Fibroblast of lung (primary cell): ENCODE results near the gene VIPR2. TPM values are rescaled to one million over a fixed set of nuclear protein-coding genes. Genes with fewer than 3 reads are reported as not detected.

Experiments used
- DNase-seq, 2 donors: peaks; one replicate each; pipeline versions ENCODE4 v3.0.0 to v3.0.0-alpha.2; 2010; ENCODE audit warnings: low read depth in 2 of 2
- H2AFZ ChIP-seq: 2 replicates; pipeline ENCODE4 v1.5.1; 2012; ENCODE audit warnings: low read length, control low read depth, inconsistent platforms
- H3K27ac ChIP-seq: 2 replicates; pipeline ENCODE4 v1.5.1; 2011; ENCODE audit warnings: low read length, control low read depth; ENCODE audit not compliant: insufficient read depth
- H3K27me3 ChIP-seq: 2 replicates; pipeline ENCODE4 v1.5.1; 2011; ENCODE audit warnings: mild to moderate bottlenecking, low read length; ENCODE audit not compliant: control insufficient read depth, insufficient read depth
- H3K36me3 ChIP-seq: 2 replicates; pipeline ENCODE4 v1.5.1; 2011; ENCODE audit warnings: low read length; ENCODE audit not compliant: control insufficient read depth, insufficient read depth
- H3K4me1 ChIP-seq: 2 replicates; pipeline ENCODE4 v1.5.1; 2011; ENCODE audit warnings: low read length; ENCODE audit not compliant: control insufficient read depth, insufficient read depth; ENCODE audit errors: extremely low read depth
- H3K4me2 ChIP-seq: 2 replicates; pipeline ENCODE4 v1.5.1; 2011; ENCODE audit warnings: low read length, control low read depth; ENCODE audit not compliant: insufficient read depth; ENCODE audit errors: extremely low read depth
- H3K4me3 ChIP-seq, 4 experiments: fragments of 200-600 bp in 1 of 4; sonication (generic) in 1 of 4; replicated peaks in 1 of 4; 2 replicates each; pipeline ENCODE4 v1.5.1; 2011 to 2016; ENCODE audit warnings: low read length in 4 of 4, low read depth in 3 of 4, mild to moderate bottlenecking in 3 of 4, control low read depth in 2 of 4, inconsistent platforms in 1 of 4, mixed read lengths in 1 of 4; ENCODE audit not compliant: insufficient read depth in 1 of 4; ENCODE audit errors: control extremely low read depth in 1 of 4
- H3K79me2 ChIP-seq: 2 replicates; pipeline ENCODE4 v1.5.1; 2012; ENCODE audit warnings: mild to moderate bottlenecking, low read length, inconsistent platforms; ENCODE audit not compliant: control insufficient read depth, insufficient read depth
- H3K9ac ChIP-seq: 2 replicates; pipeline ENCODE4 v1.5.1; 2011; ENCODE audit warnings: mild to moderate bottlenecking, low read length, control low read depth; ENCODE audit not compliant: insufficient read depth
- H3K9me3 ChIP-seq: 2 replicates; pipeline ENCODE4 v1.5.1; 2012; ENCODE audit warnings: low read depth, low read length; ENCODE audit not compliant: control insufficient read depth, insufficient read depth
- H4K20me1 ChIP-seq: 2 replicates; pipeline ENCODE4 v1.5.1; 2011; ENCODE audit warnings: low read length; ENCODE audit not compliant: control insufficient read depth, insufficient read depth; ENCODE audit errors: extremely low read depth
- CTCF ChIP-seq, 2 donors: IDR thresholded peaks in 1 of 2; conservative IDR thresholded peaks in 1 of 2; 1 replicate in 1 of 2; 2 replicates in 1 of 2; pipeline ENCODE4 v1.5.1; 2011 to 2012; ENCODE audit warnings: low read length in 2 of 2, control low read depth in 1 of 2, inconsistent platforms in 1 of 2, low read depth in 1 of 2, mild to moderate bottlenecking in 1 of 2
- EZH2 ChIP-seq: IDR thresholded peaks from 2 replicates; pipeline ENCODE4 v1.5.1; 2012; ENCODE audit warnings: low read length, control low read depth, mild to moderate bottlenecking; ENCODE audit errors: missing control alignments
- polyA plus RNA-seq, 2 donors: library from polyadenylated mRNA; depleted of rRNA in 1 of 2; stranded (reverse) in 1 of 2; unstranded in 1 of 2; fragments of >200 nt; gene quantifications; 2 replicates each; pipeline ENCODE4 v1.2.1, GENCODE V29; 2011 to 2012; ENCODE audit warnings: missing spikeins in 1 of 2
- total RNA-seq: library from RNA; depleted of rRNA; stranded (reverse); fragments of >200 nt; gene quantifications from 2 replicates; pipeline ENCODE4 v1.2.1, GENCODE V29; 2014

Gene VIPR2
- total and polyA plus RNA-seq, 2 donors (not counting 1 experiment from before 2014, with no cell fraction given), result not detected

GRCh38 chr7:159075563-159076238, 69.0 kb downstream of the VIPR2 start:
- no peaks in the 10 kb centered on the region for H3K36me3 ChIP-seq
- no peaks in the 10 kb centered on the region for H3K4me1 ChIP-seq
- no peaks in the 10 kb centered on the region for H4K20me1 ChIP-seq
- H3K27ac ChIP-seq, result no peak overlapping the region
- H3K4me2 ChIP-seq, result no peak overlapping the region
- H3K4me3 ChIP-seq, result no peak overlapping the region
- no peak overlapping the region for H2AFZ ChIP-seq
- no peak for DNase-seq
- TF ChIP-seq EZH2 (no peak), CTCF (conservative IDR thresholded peaks at IDR 0.05 in 1 of 2, IDR thresholded peaks at IDR 0.05 in 1 of 2; ENCODE audit: low read depth in 1 of 2, low read length in 2 of 2) (no peak)
- no peaks in the 10 kb centered on the region for H3K79me2 ChIP-seq
- H3K9ac ChIP-seq, result no peak overlapping the region
- no peaks in the 10 kb centered on the region for H3K27me3 ChIP-seq
- H3K9me3 ChIP-seq, result no peaks in the 10 kb centered on the region

GRCh38 chr7:159071260-159071659, 73.4 kb downstream of the VIPR2 start:
- no peak for TF ChIP-seq EZH2
- H4K20me1 ChIP-seq, result no peaks in the 10 kb centered on the region
- H3K27ac ChIP-seq, result no peak overlapping the region
- H3K4me3 ChIP-seq, result no peak overlapping the region
- H3K9me3 ChIP-seq, result no peaks in the 10 kb centered on the region
- no peaks in the 10 kb centered on the region for H3K36me3 ChIP-seq
- DNase-seq, result no peak
- no peak overlapping the region for H2AFZ ChIP-seq
- H3K4me1 ChIP-seq, result no peaks in the 10 kb centered on the region
- no peak overlapping the region for H3K9ac ChIP-seq
- H3K79me2 ChIP-seq, result no peaks in the 10 kb centered on the region
- no peaks in the 10 kb centered on the region for H3K27me3 ChIP-seq
- H3K4me2 ChIP-seq, result no peak overlapping the region

GRCh38 chr7:159070431-159071148, 74.1 kb downstream of the VIPR2 start:
- no peak for DNase-seq
- H3K4me2 ChIP-seq, result no peak overlapping the region
- H3K4me3 ChIP-seq, result no peak overlapping the region
- H4K20me1 ChIP-seq, result no peaks in the 10 kb centered on the region
- H3K27ac ChIP-seq, result no peak overlapping the region
- H3K9me3 ChIP-seq, result no peaks in the 10 kb centered on the region
- no peaks in the 10 kb centered on the region for H3K36me3 ChIP-seq
- H3K9ac ChIP-seq, result no peak overlapping the region
- H2AFZ ChIP-seq, result no peak overlapping the region
- no peaks in the 10 kb centered on the region for H3K27me3 ChIP-seq
- H3K79me2 ChIP-seq, result no peaks in the 10 kb centered on the region
- TF ChIP-seq CTCF (conservative IDR thresholded peaks at IDR 0.05 in 1 of 2, IDR thresholded peaks at IDR 0.05 in 1 of 2; ENCODE audit: low read depth in 1 of 2, low read length in 2 of 2) (no peak), EZH2 (no peak)
- H3K4me1 ChIP-seq, result no peaks in the 10 kb centered on the region
